ENCODE results near the gene ITFG1.

DNA sequence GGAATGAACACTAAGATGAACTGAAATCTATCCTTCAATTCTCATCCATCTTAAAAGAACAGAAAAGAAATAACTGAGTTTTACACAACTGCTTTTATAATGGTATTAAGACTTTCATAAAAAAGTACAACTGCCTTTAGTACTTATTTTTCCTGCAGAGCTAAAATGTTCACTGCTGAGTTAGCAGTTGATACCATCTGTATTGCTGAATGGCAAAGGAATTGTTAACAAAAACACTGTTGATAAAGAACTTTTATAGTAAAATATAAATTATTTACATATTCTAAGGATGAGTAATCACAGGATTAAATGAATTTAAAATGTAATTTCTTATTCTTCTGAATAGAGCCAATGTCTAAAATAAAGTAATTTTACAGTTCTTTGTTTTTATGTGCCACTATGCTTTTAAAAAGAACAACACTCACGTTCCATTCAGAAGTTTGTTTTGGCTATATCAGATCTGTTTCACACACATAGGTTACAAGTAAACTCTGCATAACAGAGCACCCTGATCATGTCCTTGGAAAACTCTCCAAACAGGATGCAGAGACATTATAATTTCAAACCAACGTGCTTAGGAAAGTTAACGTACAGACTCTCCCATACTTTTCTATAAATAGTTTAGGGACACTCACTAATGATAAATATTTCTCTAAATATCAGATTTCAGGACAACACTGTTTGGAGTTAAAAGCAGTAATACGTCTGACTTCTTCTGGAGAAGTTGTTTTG is 151.1 kb downstream of the ITFG1 start:
- TF ChIP-seq POLR2A (IDR thresholded peaks at IDR 0.05), result no peak
- no peak for TF ChIP-seq POLR2AphosphoS5 (IDR thresholded peaks at IDR 0.05)
- TF ChIP-seq CTCF (IDR thresholded peaks at IDR 0.05), result no peak

All from breast epithelium (tissue), 3 donors.